ENCODE measurements around the gene PARPBP. TPM values are rescaled to one million over a fixed set of nuclear protein-coding genes. Genes with fewer than 3 reads are reported as not detected.

The PARPBP gene
- total RNA-seq, 1 experiment from 2014 or later = 23.5 TPM

DNA sequence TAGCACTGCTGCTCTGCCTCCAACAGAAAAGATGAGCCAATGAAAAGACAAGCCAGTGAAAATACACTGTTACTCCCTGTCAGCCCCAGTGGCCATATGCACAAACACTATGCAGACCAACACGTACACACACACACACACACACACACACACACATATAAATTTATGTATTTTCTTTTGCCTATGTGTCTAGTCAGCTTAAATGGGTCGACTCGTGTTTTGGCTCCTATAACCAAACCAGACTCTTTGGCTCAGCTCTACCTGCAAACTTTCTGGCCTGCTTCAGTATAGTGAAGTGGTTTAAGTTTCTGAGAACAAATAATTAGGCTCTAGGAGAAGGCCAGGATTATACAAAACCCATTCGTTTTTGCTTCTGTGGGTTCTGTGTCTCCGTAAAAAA, 108.0 kb downstream of the PARPBP start:
- ATAC-seq (no peak), DNase-seq (ENCODE audit: low read depth, low spot score) (no peak)
- Histone ChIP-seq H3K4me3 (replicated peaks in 1 of 2; ENCODE audit: low read depth in 1 of 2, low read length in 2 of 2) (no peak overlapping the region), H3K79me2 (ENCODE audit: insufficient read depth, low read length) (no peaks in the 10 kb centered on the region), H3K4me1 (ENCODE audit: control insufficient read depth in 1 of 2, insufficient read depth in 2 of 2, low read length in 2 of 2) (no peaks in the 10 kb centered on the region), H3K27ac (ENCODE audit: low read depth, low read length) (no peak overlapping the region), H3K27me3 (ENCODE audit: insufficient read depth, low read length) (no peaks in the 10 kb centered on the region), H3K9ac (ENCODE audit: low read length) (no peak overlapping the region), H3K36me3 (ENCODE audit: control insufficient read depth in 1 of 2, insufficient read depth in 2 of 2, low read length in 2 of 2) (no peaks in the 10 kb centered on the region), H2AFZ (ENCODE audit: low read depth, low read length, poor library complexity, severe bottlenecking) (no peak overlapping the region), H3K9me3 (ENCODE audit: control insufficient read depth in 1 of 2, insufficient read depth in 1 of 2, low read depth in 1 of 2, low read length in 2 of 2) (no peaks in the 10 kb centered on the region), H4K20me1 (ENCODE audit: insufficient read depth) (no peaks in the 10 kb centered on the region), H3K4me2 (ENCODE audit: low read length) (no peak overlapping the region), H3K9me2 (ENCODE audit: insufficient read depth) (no peaks in the 10 kb centered on the region)
- CTCF ChIA-PET = no interaction called here
- no TSS peak for BruUV-seq (replicated peaks)
- intact Hi-C loops (cut with micrococcal nuclease) = no loop called here
- POLR2A ChIA-PET = no interaction called here
- RAD21 ChIA-PET (ENCODE audit: low non-redundant PET in 1 of 2, low total read pairs in 2 of 2, uncharacterized antibody in 2 of 2, unreplicated experiment in 2 of 2) = no interaction called here
- TF ChIP-seq POLR2A (IDR thresholded peaks at IDR 0.05; ENCODE audit: borderline replicate concordance, extremely low read depth, insufficient read depth, insufficient read length) = no peak
- TF ChIP-seq POLR2AphosphoS5 (IDR thresholded peaks at IDR 0.05; ENCODE audit: low read depth, low read length) = no peak
- TF ChIP-seq SIN3A (IDR thresholded peaks at IDR 0.05; ENCODE audit: low read depth) = no peak
- TF ChIP-seq FOSL1 (IDR thresholded peaks at IDR 0.05; ENCODE audit: low read depth) = no peak
- TF ChIP-seq YY1 (IDR thresholded peaks at IDR 0.05; ENCODE audit: extremely low read depth, insufficient replicate concordance, low read depth, low read length) = no peak
- no peak for TF ChIP-seq SP1 (IDR thresholded peaks at IDR 0.05; ENCODE audit: low read depth)
- no peak for TF ChIP-seq TCF7L2 (IDR thresholded peaks at IDR 0.05; ENCODE audit: borderline replicate concordance, extremely low read depth, insufficient read depth, insufficient read length)
- TF ChIP-seq EGR1 (IDR thresholded peaks at IDR 0.05; ENCODE audit: low read depth) = no peak
- no peak for TF ChIP-seq ELF1 (IDR thresholded peaks at IDR 0.05; ENCODE audit: borderline replicate concordance, low read depth)
- TF ChIP-seq JUND (IDR thresholded peaks at IDR 0.05) = no peak
- TF ChIP-seq EZH2 (IDR thresholded peaks at IDR 0.05) = no peak

DNA sequence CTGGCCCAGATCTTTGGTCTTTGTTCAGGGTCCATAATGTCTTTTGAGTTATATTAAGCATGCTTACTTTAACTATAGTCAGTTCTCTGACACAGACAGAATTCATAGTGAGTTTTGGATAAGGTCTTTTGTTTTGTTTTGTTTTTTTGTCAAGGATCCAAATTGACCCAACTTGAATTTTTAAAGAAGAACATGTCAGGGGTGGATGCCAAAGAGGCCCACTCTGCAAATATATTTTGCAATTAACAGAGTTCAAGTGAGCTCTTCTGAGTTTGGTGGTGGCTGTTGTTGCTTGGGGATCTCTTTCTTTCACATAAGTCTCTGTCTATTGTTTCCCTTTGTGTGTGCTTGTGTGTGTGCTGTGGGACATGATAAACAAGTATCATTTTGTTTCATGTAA, 112.1 kb downstream of the PARPBP start:
- H3K9ac ChIP-seq (ENCODE audit: low read length) = no peak overlapping the region
- H3K4me3 ChIP-seq (replicated peaks in 1 of 2; ENCODE audit: low read depth in 1 of 2, low read length in 2 of 2) = no peak overlapping the region
- intact Hi-C loops (cut with micrococcal nuclease) = no loop called here
- H3K79me2 ChIP-seq (ENCODE audit: insufficient read depth, low read length) = no peaks in the 10 kb centered on the region
- no peak overlapping the region for H2AFZ ChIP-seq (ENCODE audit: low read depth, low read length, poor library complexity, severe bottlenecking)
- no peaks in the 10 kb centered on the region for H3K9me3 ChIP-seq (ENCODE audit: control insufficient read depth in 1 of 2, insufficient read depth in 1 of 2, low read depth in 1 of 2, low read length in 2 of 2)
- ChIA-PET POLR2A (no interaction called here), CTCF (no interaction called here), RAD21 (ENCODE audit: low non-redundant PET in 1 of 2, low total read pairs in 2 of 2, uncharacterized antibody in 2 of 2, unreplicated experiment in 2 of 2) (no interaction called here)
- H3K4me1 ChIP-seq (ENCODE audit: control insufficient read depth in 1 of 2, insufficient read depth in 2 of 2, low read length in 2 of 2) = no peaks in the 10 kb centered on the region
- H3K27ac ChIP-seq (ENCODE audit: low read depth, low read length) = no peak overlapping the region
- H3K36me3 ChIP-seq (ENCODE audit: control insufficient read depth in 1 of 2, insufficient read depth in 2 of 2, low read length in 2 of 2) = no peaks in the 10 kb centered on the region
- DNase-seq (ENCODE audit: low read depth, low spot score) = no peak
- no peaks in the 10 kb centered on the region for H4K20me1 ChIP-seq (ENCODE audit: insufficient read depth)
- no peak overlapping the region for H3K4me2 ChIP-seq (ENCODE audit: low read length)
- H3K9me2 ChIP-seq (ENCODE audit: insufficient read depth) = no peaks in the 10 kb centered on the region
- no peaks in the 10 kb centered on the region for H3K27me3 ChIP-seq (ENCODE audit: insufficient read depth, low read length)
- TF ChIP-seq SP1 (IDR thresholded peaks at IDR 0.05; ENCODE audit: low read depth) = no peak
- no peak for TF ChIP-seq TCF7L2 (IDR thresholded peaks at IDR 0.05; ENCODE audit: borderline replicate concordance, extremely low read depth, insufficient read depth, insufficient read length)
- TF ChIP-seq POLR2AphosphoS5 (IDR thresholded peaks at IDR 0.05; ENCODE audit: low read depth, low read length) = no peak
- TF ChIP-seq, protein P1, sequence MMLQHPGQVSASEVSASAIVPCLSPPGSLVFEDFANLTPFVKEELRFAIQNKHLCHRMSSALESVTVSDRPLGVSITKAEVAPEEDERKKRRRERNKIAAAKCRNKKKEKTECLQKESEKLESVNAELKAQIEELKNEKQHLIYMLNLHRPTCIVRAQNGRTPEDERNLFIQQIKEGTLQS (IDR thresholded peaks at IDR 0.05) = no peak
- ATAC-seq = no peak
- no TSS peak for BruUV-seq (replicated peaks)

Measured in HCT116 (cell line).